NCI-H510A (cell line): ENCODE results near the gene NDUFA13.
"Not testable (repeated sequence)": the region's sequence is repeated elsewhere in the genome, so short reads cannot be mapped to it uniquely, and the experiment has no call there.

Source experiments
- DNase-seq: peaks from one replicate; lab custom pipeline; 2025; lab: John Stamatoyannopoulos, UW

Gene NDUFA13

GRCh38 chr19:19515642-19516519, at the start of gene NDUFA13:
TSS of gene NDUFA13 (plus strand) at chr19:19516225. CDS start at chr19:19516239, 14 bp downstream.
- DNase-seq = peak; percentile 80

- DNase-seq = no peak
Observed at GRCh38 chr19:19468424-19469050, 47.5 kb upstream of the NDUFA13 start.

GRCh38 chr19:19470579-19470978, 45.4 kb upstream of the NDUFA13 start:
- DNase-seq = no peak

GRCh38 chr19:19471682-19472081, 44.3 kb upstream of the NDUFA13 start:
- DNase-seq = no peak

GRCh38 chr19:19472106-19472505, 43.9 kb upstream of the NDUFA13 start:
- not testable (repeated sequence) for DNase-seq

- no peak for DNase-seq
Observed at GRCh38 chr19:19475015-19475765, 40.8 kb upstream of the NDUFA13 start.

GRCh38 chr19:19475849-19476828, 39.9 kb upstream of the NDUFA13 start:
- no peak for DNase-seq

GRCh38 chr19:19477705-19478383, 38.2 kb upstream of the NDUFA13 start:
- no peak for DNase-seq

GRCh38 chr19:19480688-19481087, 35.3 kb upstream of the NDUFA13 start:
- DNase-seq = no peak

- no peak for DNase-seq
Observed at GRCh38 chr19:19482809-19483596, 33.0 kb upstream of the NDUFA13 start.

- DNase-seq = no peak
Observed at GRCh38 chr19:19485161-19485997, 30.6 kb upstream of the NDUFA13 start.

- DNase-seq = no peak
Observed at GRCh38 chr19:19485998-19486290, 30.1 kb upstream of the NDUFA13 start.

GRCh38 chr19:19486343-19487076, 29.5 kb upstream of the NDUFA13 start:
- no peak for DNase-seq

GRCh38 chr19:19487077-19487949, 28.7 kb upstream of the NDUFA13 start:
- DNase-seq = peak; percentile 40

- no peak for DNase-seq
Observed at GRCh38 chr19:19487950-19488874, 27.8 kb upstream of the NDUFA13 start.
